GOT3 (cell line): ENCODE results near the gene ERCC8.

ENCODE experiments used
- DNase-seq: peaks from one replicate; lab custom pipeline; 2025; ENCODE audit warnings: mixed read lengths; lab: John Stamatoyannopoulos, UW

ERCC8 gene

DNA sequence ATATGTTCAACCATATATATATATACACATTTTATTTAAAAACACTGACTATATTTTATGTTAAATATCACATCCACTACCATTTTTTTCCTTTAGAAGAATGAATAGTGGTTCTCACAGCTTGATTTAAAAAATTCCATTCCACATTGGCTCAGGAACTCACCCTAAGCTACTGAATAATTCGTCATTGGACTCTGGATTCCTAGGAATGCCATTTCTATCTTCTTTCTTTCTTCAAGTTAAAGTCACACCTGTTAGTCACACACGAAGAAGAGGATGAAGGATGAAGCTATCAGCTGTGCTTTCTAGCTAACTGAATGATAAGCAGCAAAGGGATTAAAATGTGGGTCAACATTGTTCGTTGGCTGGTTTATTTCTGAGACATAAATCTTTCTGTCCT, 108.7 kb downstream of the ERCC8 start:
- no peak for DNase-seq

DNA sequence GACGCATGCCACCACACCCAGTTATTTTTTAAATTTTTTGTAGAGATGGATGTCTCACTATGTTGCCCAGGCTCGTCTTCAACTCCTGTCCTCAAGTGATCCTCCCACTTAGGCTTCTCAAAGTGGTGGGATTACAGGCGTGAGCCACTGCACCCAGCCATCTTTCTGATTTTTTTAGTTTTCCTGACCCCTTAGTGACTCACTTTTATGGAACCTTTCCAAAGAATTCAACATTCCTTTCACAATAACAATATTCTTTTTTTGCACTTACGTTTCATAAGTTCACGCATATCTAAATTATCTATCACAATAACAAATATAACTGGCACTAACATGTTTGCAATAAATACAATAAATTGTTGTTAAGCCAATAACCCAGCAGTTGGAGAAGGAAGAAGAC, 109.3 kb downstream of the ERCC8 start:
- DNase-seq: no peak

DNA sequence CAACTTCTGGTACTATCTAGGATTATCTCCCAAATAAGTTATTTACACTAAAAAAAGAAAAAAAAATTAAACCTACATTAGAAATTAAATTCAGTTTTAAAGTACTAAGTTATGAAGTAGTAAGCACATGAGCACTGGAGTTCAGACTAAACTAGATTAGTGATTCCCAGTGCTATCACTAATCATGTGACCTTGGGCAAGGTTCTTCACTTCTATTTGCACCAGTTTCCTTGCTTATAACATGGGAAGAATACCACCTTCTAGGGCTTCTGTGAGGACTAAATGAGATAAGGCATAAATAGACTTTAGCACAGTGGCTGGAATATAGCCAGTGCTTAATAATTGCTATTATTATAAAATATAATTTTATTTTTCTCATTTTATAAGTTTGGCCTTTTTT, 111.3 kb downstream of the ERCC8 start:
- DNase-seq: no peak

DNA sequence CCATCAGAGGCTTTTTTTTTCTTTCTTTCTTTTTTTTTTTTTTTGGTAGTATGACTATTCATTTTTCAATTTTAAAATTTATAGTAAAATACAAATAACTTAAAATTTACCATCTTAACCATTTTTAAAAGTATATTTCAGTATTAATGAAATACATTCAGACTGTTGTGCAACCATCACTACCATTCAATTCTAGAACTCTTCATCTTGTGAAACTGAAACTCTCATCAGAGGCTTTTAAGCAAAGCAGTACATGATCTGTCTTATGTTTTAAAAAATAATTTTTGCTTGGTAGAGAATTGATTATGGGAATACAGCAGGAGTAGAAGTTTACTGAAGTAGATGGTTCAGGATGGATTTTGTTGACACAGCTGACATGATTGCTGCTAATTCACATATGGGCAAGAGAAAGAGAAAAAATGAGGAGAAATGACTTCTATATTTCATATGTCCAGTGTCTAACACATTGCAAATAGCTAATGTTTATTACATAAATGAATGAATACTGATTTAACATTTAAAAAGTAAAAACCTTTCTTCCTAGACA, 114.2 kb downstream of the ERCC8 start:
- no peak for DNase-seq

DNA sequence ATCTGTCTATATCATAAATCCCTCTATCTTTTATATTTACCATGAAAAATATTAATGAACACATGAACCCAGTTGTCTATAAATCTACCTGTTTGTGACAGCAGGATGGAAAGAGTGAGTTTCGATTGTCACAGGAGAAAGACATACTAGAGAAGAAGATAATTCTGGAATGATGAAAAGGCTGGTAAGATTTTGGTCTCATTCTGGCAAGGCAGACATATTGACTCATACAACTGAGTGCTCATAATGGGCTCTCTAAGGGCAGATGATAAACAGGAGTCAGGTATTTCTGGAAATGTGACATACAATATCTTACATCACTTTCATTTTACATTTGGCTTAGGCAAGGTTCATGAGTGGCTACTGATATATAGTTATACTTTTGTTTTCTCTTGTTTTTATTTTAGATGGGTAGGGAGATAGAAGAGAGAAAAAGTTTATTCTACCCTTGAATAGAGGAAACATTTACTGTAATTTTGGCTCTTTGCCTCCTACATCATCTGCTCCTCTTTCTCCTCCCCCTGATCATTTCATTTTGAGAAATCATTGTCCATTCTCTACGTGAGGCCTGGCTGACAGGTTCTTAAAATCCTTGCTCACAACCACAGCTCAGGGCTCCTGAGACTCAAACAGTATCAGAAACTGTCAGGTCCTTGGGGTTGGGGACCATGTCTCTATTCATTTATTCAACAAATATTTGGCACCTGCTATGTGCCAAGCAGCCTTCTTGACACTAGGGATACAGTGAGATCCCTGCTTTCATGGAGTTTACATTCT, 115.2 kb downstream of the ERCC8 start:
- no peak for DNase-seq

DNA sequence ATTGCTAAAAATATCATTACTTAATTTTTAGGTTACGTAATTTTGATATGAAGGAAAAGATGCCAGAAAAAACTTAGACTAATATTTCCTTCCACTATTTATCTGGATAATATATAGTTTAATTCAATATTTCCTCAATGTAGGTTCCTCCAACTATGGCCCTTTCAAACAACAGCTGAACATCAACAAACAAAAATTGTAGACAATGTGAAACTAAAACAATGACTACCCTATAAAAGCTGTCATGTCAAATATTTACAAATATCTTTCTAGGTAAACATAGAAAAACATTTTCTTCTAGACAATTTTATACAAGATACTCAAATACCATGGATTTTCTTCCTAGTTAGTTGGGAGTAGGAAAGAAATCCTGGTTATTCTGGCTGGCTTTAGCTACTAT, 117.7 kb downstream of the ERCC8 start:
- no peak for DNase-seq

DNA sequence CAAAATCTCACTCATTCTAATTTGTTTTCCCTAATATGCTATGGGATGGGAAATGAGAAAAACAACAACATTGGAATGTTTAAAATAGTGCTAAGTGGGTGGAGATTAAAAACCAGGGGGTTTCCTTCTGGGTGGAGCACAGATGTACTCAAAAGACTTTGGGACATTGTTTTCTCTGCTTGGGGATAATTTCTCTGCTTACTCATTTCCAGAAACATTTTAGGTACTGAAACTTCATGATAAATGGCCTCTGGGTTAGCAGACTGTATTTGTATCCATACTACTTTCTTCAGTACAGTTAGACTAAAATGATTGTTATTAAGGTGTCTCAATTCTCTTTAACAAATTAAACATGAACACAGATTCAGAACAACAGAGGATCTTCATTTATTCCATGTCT, 118.2 kb downstream of the ERCC8 start:
- no peak for DNase-seq
